ENCODE results near the gene GTF3C2.

The GTF3C2 gene

GRCh38 chr2:27294928-27295327 is 61.6 kb downstream of the GTF3C2 start:
- DNase-seq = no peak

GRCh38 chr2:27291865-27292264 is 64.7 kb downstream of the GTF3C2 start:
- no peak for DNase-seq

- no peak for DNase-seq
Measured at GRCh38 chr2:27290549-27290948, 66.0 kb downstream of the GTF3C2 start.

DNA sequence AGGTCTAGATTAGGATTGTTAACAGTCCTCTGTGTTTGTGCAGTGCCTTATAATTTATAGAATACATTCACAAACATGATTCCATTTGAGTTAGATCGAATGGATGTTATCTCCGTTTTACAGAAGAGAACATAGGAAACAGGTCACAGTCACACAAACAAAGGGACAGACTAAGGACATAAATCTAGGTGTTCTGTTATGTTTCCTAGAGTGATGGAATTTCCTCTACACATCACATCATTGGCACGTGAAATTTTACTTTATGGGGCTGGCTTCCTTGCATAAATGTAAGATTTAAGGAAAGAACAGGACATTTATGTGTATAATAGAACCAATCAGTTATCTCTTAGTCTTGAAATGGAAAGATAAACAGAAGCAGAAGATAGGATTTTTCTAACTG is 68.0 kb downstream of the GTF3C2 start:
- no peak for DNase-seq

- no peak for DNase-seq
Measured at GRCh38 chr2:27285481-27285880, 71.1 kb downstream of the GTF3C2 start.

- DNase-seq = no peak
Measured at GRCh38 chr2:27284996-27285395, 71.6 kb downstream of the GTF3C2 start.

DNA sequence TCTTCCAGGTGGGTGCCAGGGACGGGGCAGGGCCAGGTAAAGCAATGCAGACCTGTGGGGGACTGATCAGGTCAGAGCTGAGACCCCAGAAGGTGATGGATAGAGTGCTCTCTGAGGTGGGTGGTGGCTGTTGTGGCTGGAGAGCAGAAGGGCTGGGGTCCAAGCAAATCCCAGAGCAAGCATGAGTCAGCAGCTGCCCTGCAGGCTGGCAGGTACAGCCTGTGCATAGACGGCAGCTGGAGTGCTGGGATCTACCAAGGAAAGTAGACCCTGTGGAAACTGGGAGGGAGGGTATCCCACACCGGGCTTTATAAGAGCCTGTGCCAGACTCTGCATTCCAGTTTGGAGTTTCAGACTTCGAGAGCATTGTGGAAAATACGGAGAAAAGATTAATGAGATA is 73.7 kb downstream of the GTF3C2 start:
- DNase-seq = no peak

- DNase-seq = no peak
Measured at GRCh38 chr2:27281855-27282559, 74.6 kb downstream of the GTF3C2 start, which contains the start of gene TRIM54. TRIM54 (plus strand) TSS chr2:27282429; CDS start chr2:27282732, 303 bp downstream.

- DNase-seq = no peak
Measured at GRCh38 chr2:27281442-27281841, 75.1 kb downstream of the GTF3C2 start.

DNA sequence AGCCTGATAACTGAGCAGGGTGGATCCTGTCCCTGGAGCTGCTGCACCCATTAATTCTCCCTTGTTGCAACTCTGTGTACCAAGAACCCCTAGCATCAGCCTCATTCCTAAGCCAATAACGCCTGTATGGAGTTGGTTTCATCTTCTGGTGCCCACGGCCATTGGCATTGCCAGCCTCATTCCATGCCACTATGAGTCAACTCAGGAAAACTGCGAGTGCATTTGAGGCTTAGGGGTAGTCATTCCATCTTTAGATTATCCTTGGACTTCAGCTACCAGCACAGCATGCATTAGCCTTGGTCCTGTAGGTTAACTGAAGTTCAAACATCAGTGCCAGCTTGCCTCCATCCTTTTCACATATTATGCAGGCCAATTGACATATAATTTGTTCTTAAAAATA is 75.7 kb downstream of the GTF3C2 start:
- no peak for DNase-seq

DNA sequence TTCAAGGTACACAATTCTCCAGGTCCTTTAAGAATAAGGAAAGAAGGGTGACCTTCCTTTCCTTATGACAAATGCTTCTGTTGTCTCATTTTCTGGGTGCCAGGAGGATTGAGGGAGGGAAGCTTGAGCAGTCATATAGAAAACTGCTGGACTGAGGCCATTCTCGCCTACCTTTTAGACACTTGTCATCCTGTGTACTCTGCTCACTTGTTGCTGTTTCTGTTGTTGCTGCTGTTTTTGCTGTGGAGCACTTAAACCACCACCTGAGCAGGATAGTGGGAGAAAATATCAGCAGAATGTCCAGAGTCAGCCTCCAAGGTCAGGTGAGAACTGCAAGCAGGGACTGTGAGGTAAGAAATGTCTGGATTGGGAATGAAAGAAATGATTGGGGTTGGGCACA is 78.6 kb downstream of the GTF3C2 start:
- no peak for DNase-seq
